ENCODE data around the gene FOXC2.
A peak's percentile ranks its signal among the peaks of the same experiment; 100 is the strongest.

FOXC2 gene

GRCh38 chr16:86533076-86533475 lies 33.6 kb upstream of the FOXC2 start:
- DNase-seq (ENCODE audit: low spot score) = no peak

- no peak for DNase-seq (ENCODE audit: low spot score)
Measured at GRCh38 chr16:86533767-86534351, 32.8 kb upstream of the FOXC2 start.

GRCh38 chr16:86534779-86535615 lies 31.6 kb upstream of the FOXC2 start:
- no peak for DNase-seq (ENCODE audit: low spot score)

GRCh38 chr16:86536621-86537020 lies 30.0 kb upstream of the FOXC2 start:
- DNase-seq (ENCODE audit: low spot score) = no peak

- no peak for DNase-seq (ENCODE audit: low spot score)
Measured at GRCh38 chr16:86537486-86537885, 29.1 kb upstream of the FOXC2 start.

GRCh38 chr16:86538196-86538780 lies 28.3 kb upstream of the FOXC2 start:
- no peak for DNase-seq (ENCODE audit: low spot score)

GRCh38 chr16:86540894-86541293 lies 25.7 kb upstream of the FOXC2 start:
- no peak for DNase-seq (ENCODE audit: low spot score)

- DNase-seq (ENCODE audit: low spot score) = no peak
Measured at GRCh38 chr16:86541560-86541959, 25.1 kb upstream of the FOXC2 start.

- no peak for DNase-seq (ENCODE audit: low spot score)
Measured at GRCh38 chr16:86542756-86543750, 23.6 kb upstream of the FOXC2 start.

- no peak for DNase-seq (ENCODE audit: low spot score)
Measured at GRCh38 chr16:86545481-86545880, 21.1 kb upstream of the FOXC2 start.

- DNase-seq (ENCODE audit: low spot score) = no peak
Measured at GRCh38 chr16:86545954-86546637, 20.5 kb upstream of the FOXC2 start.

GRCh38 chr16:86546638-86547013 lies 20.0 kb upstream of the FOXC2 start:
- DNase-seq (ENCODE audit: low spot score) = no peak

- DNase-seq (ENCODE audit: low spot score) = no peak
Measured at GRCh38 chr16:86547286-86547685, 19.3 kb upstream of the FOXC2 start.

GRCh38 chr16:86549076-86549892 lies 17.3 kb upstream of the FOXC2 start:
- no peak for DNase-seq (ENCODE audit: low spot score)

GRCh38 chr16:86549893-86550190 lies 16.8 kb upstream of the FOXC2 start:
- DNase-seq (ENCODE audit: low spot score) = no peak

GRCh38 chr16:86550281-86550680 lies 16.3 kb upstream of the FOXC2 start:
- DNase-seq (ENCODE audit: low spot score) = no peak

- DNase-seq (ENCODE audit: low spot score) = no peak
Measured at GRCh38 chr16:86553356-86553755, 13.3 kb upstream of the FOXC2 start.

GRCh38 chr16:86554599-86554916 lies 12.1 kb upstream of the FOXC2 start:
- no peak for DNase-seq (ENCODE audit: low spot score)

- DNase-seq (ENCODE audit: low spot score) = peak; percentile 92
Measured at GRCh38 chr16:86554917-86555703, 11.5 kb upstream of the FOXC2 start, which contains the start of gene MTHFSD. MTHFSD (minus strand) TSS chr16:86555235; CDS start chr16:86555184, 51 bp downstream.

- DNase-seq (ENCODE audit: low spot score) = no peak
Measured at GRCh38 chr16:86555704-86556075, 10.9 kb upstream of the FOXC2 start.
